NCI-H446 treated with DMSO at 0.1 percent for 48 hours (cell line): Measurements from ENCODE around the gene PAOX.

Experiments
- DNase-seq: peaks from one replicate; lab custom pipeline; 2025; lab: John Stamatoyannopoulos, UW

PAOX gene

DNA sequence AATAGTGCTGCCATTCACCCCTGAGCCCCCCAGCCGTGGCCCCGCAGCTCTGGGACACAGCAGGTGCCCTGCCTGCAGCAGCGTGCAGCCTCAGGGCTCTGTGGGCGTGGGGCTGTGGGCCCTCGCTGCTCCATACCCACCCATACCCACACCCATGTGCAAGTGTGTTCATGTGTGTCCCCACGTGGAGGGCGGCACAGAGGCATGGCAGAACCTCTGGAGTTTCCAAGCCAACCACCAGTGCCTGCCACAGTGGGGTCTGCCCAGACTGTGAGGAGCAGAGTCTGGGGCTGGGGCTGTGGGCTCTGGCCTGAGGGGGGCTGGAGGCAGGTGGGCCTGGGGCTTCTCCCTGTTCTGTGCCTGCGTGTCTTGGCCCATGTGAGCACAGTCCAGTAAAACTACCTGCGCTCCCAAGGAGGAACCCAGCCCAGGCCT is 29.5 kb upstream of the PAOX start:
- DNase-seq, result no peak

DNA sequence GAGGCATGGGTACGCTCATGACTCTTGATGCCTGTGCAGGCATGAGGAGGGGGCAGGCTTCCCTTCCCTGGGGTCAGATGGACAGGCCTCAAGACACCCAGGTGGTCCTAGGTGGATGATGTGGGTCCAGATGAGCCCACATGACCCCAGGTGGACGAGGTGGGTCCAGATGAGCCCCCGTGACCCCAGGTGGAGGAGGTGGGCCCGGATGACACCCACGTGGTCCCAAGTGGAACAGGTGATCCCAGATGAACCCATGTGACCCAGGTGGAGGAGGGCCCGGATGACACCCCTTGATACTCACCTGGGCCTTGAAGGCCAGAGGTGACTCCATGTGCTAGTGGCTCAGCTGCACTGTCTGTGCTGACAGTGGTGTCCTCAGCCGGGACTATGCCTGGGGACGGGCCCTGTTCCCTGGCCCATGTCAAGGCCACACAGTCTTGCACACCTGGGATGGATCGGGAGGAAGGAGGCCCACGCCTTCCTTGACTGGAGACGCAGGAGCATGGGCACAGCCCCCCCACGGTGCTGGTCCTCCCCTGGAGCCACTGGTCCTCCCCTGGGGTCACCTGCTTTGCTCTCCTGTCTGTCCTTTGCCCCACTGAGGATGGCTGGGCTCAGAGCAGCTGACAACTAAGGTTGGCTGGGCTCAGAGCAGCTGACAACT is 28.6 kb upstream of the PAOX start:
- no peak for DNase-seq

DNA sequence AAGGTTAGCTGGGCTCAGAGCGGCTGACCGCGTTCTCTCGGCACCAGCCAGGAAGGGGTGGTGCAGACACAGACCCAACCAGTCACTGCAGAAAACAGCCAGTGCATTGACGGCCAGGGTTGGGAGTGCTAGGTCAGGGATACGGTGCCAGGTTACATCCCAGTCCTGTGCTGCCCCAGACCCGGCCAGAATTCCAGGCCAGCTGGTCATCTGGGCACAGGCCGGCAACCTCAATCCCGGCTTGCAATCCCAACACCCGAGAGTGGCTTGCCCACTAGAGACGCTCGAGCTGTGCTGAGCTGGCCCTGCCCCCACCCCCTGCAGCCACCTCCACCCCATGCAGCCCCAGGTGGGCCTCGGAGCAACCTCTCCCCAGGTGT is 28.1 kb upstream of the PAOX start:
- no peak for DNase-seq

DNA sequence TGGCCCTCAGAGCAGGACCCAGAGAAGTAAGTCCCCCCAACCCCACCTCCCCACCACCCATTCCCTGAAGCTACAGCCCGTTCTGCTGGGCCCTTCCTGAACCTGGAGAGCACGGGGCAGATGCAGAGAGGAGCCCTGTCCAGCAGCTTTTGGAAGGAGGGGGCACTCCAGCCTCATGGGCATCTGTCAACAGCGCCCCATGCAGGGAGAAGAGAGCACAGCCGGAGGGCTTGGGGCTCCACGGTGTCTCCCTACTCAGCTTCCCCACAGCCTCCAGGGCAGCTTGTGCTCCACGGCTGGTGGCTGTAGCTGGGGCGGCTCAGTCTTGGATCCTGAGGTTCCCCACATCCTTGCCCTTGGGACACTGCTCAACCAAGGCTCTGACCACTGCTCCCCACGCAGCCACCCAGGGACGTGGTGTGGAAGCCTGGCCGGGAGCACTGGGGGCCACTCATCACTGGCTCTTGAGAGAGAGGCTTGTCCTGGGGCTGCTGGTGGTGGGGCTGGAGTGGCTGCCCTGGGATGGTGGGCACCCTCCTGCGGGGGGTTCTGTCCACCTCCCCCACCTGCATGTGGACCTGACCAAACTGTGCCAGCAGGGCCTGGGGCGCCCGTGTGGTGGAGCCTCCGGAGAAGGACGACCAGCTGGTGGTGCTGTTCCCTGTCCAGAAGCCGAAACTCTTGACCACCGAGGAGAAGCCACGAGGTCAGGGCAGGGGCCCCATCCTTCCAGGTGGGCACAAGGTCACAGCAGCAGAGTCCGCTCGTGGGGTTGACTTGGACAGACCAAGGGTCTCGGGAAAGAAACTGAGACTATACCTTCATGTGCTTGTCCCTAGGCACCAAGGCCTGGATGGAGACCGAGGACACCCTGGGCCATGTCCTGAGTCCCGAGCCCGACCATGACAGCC is 27.4 kb upstream of the PAOX start:
- no peak for DNase-seq

DNA sequence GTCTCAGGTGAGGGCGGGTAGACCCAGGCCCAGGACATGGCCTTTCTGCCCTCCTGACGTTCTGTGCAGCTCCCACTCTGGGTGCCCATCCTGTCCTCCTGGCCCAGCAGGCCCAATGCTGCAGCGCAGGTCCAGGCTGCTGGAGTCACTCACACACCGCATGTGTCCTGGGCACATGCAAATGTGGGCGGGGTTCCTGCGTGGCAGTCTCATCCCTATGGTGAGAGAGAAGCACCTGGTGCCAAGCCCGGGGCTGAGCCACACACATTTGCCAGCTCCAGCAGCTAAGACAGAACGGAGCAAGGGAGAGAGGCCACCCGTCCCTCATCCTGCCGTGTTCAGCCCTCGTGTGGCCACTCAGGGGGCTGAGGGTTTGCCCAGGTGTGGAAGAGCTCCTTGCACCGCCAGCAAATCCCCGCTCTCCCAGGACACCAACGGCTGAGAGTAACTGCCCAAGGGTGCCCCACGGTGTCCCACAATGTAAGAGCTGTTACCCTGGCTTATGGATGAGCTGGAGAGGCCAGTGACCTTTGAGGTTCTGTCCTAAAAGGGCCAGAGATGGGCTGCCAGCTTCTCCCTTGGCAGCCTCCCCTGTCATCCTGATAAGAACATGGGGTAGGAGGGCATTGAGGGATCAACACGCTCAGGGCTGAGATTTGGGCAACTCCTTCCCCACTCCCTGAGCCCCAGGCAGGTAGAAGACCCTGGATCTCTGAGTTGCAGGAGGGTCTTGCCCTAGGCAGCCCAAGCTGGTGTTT is 25.7 kb upstream of the PAOX start:
- no peak for DNase-seq

DNA sequence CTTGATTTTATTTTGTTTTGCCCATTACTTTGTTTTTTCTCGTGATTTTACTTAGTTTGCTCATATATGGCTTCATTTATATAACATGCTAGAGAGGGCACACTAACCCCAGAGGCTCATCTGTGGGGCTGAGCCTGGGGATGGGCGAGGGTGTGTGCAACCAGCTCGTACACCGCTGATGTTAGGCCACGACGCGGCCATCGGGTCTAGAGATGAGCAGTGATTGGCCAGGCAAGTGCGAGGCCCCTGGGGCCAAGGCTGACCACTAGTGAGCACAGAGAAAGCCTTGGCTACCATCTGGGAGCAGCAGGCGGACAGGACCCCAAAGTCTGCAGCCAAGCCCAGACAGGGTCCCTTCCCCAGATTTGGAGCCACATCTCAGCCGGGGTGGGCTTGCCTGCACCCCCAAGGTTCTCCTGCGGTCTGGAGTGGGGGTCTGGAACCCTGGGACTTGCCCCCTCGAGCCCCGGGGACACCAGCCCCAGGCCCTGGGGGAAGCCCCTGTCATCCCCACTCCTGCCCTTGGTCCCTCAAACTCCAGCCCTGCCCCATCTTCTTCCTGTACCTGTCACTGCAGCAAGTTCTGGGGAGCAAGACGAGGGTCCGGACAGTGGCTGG is 25.0 kb upstream of the PAOX start:
- DNase-seq, result no peak

DNA sequence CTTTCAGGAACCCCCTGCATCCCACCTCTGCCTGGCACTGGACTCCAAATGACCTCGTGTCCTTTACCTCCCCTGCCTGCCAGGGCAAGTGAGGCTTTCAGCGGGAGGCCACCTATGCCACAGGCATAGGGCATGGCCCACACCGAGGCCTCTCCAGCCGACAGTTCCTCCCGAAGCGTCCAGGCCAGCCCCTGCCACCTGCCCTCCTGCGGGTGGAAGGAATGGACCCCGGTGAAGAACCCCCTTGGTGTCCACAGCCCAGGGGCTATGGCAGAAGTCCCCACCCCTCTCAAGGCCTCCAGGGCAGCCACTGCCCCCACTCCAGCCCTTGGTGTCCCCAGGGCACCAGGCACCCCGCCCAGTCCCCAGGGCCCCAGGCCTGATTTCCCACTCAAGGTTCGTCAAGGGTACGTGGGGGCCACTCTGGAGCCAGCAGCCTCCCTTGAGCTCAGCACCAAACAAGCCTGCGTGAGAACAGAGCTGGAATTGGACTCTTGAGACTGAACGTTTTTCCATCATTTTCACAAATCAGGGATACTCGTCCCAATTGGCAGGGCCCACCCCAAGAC is 24.3 kb upstream of the PAOX start:
- no peak for DNase-seq

DNA sequence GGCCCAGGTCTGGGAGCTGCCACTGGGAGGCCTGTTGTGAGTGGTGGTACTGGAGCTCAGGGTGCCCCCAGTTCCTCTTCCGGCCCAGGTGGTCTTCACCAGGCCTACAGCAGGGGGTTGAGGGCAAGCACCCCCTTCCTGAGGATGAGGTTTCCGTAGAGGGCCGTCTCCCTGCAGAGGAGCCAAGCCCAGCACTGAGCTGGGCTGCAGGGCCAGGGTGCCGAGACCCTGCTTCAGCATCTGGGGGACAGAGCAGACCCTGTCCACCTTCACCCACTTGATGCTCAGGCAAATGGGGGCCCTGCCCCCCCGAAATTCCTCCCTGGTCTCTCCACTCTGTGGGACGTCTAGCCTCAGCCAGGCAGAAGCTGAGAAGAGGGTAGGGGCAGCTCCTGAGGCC is 23.8 kb upstream of the PAOX start:
- DNase-seq, result no peak

DNA sequence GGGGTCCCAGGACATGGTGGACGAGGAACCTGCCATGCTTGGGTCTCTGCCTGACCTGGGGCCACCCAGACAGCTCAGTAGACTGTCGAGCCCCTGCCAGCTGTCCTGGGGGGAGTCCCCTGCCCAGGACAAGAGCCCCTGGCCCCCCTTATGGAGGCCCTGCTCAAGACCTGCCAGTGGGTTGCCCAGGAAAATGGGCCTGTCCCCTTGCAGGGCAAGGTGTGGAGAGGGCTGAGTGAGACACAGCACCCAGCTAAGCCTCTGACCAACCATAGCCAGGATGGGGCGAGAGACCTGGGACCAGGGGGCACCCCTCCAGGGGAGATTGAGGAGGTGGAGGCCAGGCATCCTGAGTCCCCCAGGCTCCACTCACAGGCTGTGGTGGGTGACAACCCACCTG is 23.1 kb upstream of the PAOX start:
- no peak for DNase-seq

DNA sequence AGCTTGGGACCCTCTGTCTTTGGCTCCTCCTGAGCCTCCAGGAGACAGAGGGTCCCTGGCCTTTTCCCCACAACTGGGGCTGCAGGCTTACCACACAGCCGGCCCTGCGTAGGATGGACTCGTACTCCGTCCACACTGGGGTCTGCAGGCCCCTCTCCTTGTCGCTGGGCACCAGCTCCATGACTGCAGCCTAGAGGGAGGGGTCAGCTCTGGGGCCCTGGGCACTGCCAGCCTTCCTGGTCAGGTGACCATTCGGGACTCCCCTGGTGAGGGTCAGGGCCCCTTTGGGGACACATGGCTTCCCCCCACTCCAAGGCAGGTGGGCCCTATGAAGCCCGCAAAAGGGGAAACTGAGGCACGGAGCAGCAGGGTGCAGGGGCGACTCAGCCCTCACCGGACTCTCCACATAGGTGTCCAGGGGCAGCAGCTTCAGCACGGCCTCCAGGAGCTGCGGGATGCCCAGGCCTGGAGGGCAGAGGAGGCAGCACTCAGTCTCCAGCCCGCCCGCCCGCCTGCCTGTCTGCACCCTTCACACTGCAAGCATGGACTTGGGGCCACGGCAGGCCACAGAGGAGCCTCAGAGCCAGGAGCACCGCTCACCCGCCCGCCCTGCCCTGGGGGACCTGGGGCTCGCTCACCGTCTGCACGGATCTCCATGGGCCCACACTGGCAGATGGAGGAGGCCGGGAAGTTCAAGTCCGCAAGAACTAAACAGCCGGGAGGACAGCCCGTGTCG is 22.3 kb upstream of the PAOX start:
- no peak for DNase-seq

DNA sequence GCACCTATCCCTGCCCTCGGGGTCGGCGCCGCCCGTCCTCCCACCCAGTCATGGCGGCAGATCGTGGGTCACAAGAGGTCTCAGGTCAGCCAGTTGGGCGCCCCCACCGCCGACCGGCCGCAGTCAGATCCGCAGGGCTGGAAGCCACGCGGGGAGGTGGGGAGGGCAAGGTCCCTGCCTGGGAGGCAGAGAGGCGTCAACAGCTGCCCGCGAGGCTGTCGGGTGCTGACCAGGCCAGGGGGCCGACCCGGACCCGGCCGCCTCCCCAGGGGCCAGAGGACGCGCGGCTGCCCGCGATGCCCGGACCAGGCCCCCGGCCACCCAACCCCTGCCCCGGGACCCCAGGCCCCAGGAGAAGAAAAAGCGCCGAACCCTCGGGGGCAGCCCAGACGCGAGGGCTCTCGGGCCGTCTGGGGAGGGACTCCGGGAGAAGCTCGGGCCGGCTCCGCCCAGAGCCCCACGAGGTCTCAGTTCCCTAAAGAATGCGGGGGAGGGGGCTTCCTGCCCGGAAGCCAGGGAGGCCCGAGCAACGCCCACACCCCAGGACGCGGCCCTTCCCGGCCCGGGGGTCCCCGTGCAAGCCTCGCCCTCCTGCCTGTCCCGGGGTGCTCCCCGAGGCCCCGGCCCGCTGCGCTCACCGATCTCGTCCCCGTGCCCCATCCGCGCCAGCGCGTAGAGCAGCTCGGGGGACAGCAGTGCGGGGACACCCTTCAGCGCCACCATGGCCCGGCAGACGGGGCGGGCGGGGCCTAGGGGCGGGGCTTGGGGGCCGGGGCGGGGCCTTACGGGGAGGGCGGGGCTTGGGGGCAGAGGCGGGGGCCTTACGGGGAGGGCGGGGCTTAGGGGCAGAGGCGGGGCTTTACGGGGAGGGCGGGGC is 21.5 kb upstream of the PAOX start, which contains the start of gene FUOM:
FUOM (minus strand) TSS at position 735 of the 877 bp plus-strand sequence; CDS start at position 723, 12 bp downstream.
- no peak for DNase-seq

DNA sequence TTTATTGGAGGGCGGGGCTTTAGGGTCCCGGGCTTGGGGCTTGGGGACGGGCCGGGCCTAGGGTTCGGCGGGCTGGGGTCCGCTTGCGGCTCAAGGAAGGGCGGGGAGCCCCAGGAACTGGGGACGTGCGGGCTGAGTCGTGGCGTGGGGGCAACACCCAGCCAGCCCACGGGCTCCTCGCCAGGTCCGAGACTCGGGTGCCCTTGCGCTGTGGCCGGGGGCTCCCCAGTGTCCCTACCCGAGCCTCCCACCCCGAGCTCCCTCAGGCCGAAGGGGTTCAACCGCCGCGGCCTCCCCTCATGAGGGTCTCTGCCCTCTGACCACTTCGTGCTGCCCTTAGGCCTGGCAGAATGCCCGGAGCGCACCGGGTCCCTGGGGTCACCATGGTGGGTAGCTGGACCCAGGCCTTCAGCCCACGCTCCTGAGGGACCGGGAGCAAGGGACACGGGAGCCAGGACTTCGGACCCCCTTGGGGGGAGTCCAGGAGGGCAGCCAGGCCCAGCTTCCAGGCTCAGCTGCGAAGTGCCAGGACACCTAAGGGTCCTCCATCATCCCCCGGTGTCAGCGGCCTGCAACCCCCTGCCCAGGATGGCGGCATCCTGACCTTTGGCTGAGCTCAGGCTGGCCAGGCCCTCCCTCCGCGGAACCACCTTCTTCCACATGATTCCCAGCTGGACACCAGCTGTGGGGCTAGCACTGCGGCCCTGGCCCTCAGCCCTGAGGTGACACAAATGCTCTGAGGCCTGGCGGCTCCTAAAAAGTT is 20.7 kb upstream of the PAOX start:
- no peak for DNase-seq

DNA sequence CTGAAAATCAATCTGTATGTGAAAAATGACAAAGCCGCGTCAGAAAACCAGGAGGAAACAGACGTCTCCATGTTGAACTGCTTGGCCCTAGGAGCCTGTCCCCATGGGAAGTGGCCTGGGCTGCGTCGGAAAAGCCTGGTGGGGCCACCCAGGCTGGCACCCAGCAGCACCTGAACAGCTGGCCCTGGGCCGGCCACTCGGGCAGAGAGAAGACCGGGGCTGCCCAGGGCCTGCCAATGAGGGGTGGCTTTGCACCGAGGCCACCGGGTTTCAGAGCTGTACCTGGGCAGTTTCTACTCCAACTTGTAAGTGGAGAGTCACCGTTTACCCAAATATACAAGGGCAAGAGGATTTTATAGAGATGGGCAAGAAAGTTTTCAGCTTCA is 20.1 kb upstream of the PAOX start:
- DNase-seq, result no peak

DNA sequence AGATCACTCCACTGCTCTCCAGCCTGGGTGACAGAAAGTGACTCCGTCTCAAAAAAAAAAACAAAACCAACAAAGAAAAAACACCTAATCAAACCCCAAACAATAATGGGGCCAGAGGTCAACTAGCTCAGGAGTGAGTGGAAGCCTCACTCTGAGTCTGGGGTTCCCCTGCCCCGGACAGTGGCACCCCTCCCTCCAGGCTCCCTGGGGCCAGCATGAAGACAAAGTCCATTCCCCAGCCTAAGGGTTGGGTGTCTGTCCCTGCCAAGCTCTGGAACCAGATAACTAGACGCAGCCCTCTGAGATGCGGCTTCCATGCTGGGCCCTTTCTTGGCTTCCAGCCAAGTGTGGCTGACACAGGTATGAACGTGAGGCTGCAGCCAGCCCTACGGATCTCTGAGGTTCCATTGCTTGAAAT is 19.5 kb upstream of the PAOX start:
- DNase-seq, result no peak

DNA sequence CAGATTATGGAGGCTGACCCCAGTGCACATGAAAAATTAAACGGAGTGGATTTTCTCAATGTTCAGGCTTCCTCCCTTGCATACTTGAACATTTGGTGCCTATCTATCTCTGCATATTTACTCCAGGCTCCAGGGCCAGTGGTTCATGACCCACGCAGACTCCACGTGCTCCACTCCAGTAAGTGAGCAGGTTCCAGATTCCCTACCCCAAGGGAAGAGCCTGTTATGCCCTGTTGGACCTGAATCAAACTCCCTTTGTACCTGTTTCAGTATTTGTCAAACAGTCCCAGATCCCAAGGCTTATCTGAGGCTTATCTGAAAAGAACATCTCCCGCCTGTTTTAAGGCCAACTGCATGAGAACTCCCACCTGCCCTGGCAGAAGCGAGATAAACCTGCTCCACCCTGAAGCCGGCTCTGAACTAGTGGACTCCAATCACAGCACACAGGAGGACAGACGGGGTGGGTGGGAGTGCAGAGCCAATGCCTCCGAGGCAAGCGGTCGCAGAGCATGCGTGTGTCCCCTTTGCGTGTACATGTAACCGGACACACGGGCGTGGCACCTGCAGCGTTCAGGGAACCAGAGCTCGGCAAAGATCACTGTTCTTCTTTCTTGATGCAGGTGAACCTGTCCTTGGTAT is 19.0 kb upstream of the PAOX start:
- no peak for DNase-seq

DNA sequence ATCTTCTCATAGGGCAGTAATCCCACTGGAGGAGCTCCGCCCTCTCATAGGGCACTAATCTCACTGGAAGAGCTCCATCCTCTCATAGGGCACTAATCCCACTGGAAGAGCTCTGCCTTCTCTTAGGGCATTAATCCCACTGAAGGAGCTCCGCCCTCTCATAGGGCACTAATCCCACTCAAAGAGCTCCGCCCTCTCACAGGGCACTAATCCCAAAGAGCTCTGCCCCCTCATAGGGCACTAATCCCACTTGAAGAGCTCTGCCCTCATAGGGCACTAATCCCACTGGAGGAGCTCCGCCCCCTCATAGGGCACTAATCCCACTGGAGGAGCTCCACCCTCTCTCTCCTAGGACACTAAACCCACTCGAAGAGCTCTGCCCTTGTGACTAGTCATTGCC is 17.8 kb upstream of the PAOX start:
- no peak for DNase-seq

DNA sequence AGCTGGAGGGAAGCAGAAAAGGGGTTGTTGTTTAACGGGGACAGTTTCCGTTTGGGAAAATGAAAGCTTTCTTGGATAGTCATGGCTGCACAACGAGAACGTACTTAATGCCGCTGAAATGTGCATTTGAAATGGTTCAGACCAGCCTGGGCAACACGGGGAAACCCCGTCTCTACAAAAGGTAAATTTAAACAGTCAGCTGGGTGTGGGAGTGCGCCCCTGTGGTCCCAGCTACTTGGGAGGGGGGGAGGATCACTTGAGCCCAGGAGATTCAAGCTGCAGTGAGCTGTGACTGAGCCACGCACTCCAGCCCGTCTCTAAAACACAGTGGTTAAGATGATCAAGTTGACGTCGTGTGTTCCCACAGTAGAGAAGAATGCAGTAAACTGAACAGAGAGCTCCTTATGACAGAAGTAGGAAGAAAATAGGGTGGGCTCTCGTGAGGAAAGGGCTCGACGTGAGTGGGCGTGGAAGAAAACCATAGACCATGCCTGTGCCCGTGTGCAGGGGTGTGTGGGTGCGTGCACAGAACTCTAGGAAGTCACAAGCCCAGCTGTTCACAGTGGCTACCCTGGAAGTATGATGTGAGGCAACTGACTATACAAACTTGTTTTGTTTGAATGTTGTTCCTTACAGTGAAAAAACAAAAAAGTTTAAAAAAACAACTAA is 17.2 kb upstream of the PAOX start:
- DNase-seq, result no peak

DNA sequence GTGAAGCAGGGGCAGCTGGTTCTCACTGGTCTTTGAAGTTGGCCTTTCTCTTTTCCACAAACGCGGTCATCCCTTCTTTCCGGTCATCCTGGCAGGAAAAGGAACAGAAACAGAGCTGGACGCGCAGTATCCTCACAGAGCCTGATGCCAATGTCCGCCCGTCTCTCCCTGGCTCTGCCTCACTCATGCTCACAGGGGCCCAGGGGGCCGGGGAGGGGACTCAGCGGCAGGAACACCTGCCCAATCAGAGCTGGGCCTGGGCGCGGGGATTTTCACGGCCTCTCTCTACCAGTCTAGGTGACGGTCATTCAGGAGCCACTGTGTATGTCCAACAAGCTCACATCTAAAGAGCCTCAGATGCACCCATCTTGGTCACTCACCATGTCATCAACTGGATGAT is 16.2 kb upstream of the PAOX start:
- no peak for DNase-seq
